Stimulated activated CD4-positive, alpha-beta T cell treated with anti-CD3 and anti-CD28 coated beads, Interleukin-4, amount 100 ng/mL, for 1 hour (primary cell): Measurements from ENCODE around the gene VEPH1.

Source experiments
- DNase-seq: peaks from one replicate; pipeline ENCODE4 v3.0.0-alpha.2; 2020

Gene VEPH1

GRCh38 chr3:157522648-157523047 lies 19.4 kb upstream of the VEPH1 start:
- DNase-seq = no peak

- DNase-seq = no peak
These were observed 17.4 kb upstream of the VEPH1 start for GRCh38 chr3:157520485-157521150.

- no peak for DNase-seq
These were observed 15.7 kb upstream of the VEPH1 start for GRCh38 chr3:157518881-157519280.

- no peak for DNase-seq
These were observed 13.7 kb upstream of the VEPH1 start for GRCh38 chr3:157516928-157517327.

GRCh38 chr3:157515398-157515797 lies 12.2 kb upstream of the VEPH1 start:
- DNase-seq = no peak

- no peak for DNase-seq
These were observed 11.2 kb upstream of the VEPH1 start for GRCh38 chr3:157514371-157514895.

GRCh38 chr3:157513585-157513984 lies 10.4 kb upstream of the VEPH1 start:
- no peak for DNase-seq

GRCh38 chr3:157512534-157512933 lies 9.3 kb upstream of the VEPH1 start:
- no peak for DNase-seq

- DNase-seq = no peak
These were observed 5.2 kb upstream of the VEPH1 start for GRCh38 chr3:157508461-157508860.

- DNase-seq = no peak
These were observed 1.4 kb downstream of the VEPH1 start for GRCh38 chr3:157501863-157502262.

- no peak for DNase-seq
These were observed 3.0 kb downstream of the VEPH1 start for GRCh38 chr3:157500232-157500631.

- no peak for DNase-seq
These were observed 3.8 kb downstream of the VEPH1 start for GRCh38 chr3:157499342-157499963.

- DNase-seq = no peak
These were observed 4.8 kb downstream of the VEPH1 start for GRCh38 chr3:157498371-157498770.

GRCh38 chr3:157495846-157496245 lies 7.4 kb downstream of the VEPH1 start:
- DNase-seq = no peak

GRCh38 chr3:157494581-157495281 lies 8.5 kb downstream of the VEPH1 start:
- no peak for DNase-seq

- no peak for DNase-seq
These were observed 9.3 kb downstream of the VEPH1 start for GRCh38 chr3:157493627-157494550.

- no peak for DNase-seq
These were observed 12.1 kb downstream of the VEPH1 start for GRCh38 chr3:157491136-157491535.

GRCh38 chr3:157488144-157488543 lies 15.1 kb downstream of the VEPH1 start:
- no peak for DNase-seq

- DNase-seq = no peak
These were observed 15.9 kb downstream of the VEPH1 start for GRCh38 chr3:157487339-157487738.

- DNase-seq = no peak
These were observed 23.6 kb downstream of the VEPH1 start for GRCh38 chr3:157479464-157480243.

- no peak for DNase-seq
These were observed 25.8 kb downstream of the VEPH1 start for GRCh38 chr3:157477441-157477840.

- no peak for DNase-seq
These were observed 27.2 kb downstream of the VEPH1 start for GRCh38 chr3:157475921-157476414.
